Measurements from ENCODE around the gene CFAP251.
A peak's percentile ranks its signal among the peaks of the same experiment; 100 is the strongest.
"Not testable (repeated sequence)": the region's sequence is repeated elsewhere in the genome, so short reads cannot be mapped to it uniquely, and the experiment has no call there.

CFAP251 gene

GRCh38 chr12:121974026-121974985 lies 55.9 kb downstream of the CFAP251 start:
- no peak for DNase-seq (ENCODE audit: low read depth in 3 of 3)

DNA sequence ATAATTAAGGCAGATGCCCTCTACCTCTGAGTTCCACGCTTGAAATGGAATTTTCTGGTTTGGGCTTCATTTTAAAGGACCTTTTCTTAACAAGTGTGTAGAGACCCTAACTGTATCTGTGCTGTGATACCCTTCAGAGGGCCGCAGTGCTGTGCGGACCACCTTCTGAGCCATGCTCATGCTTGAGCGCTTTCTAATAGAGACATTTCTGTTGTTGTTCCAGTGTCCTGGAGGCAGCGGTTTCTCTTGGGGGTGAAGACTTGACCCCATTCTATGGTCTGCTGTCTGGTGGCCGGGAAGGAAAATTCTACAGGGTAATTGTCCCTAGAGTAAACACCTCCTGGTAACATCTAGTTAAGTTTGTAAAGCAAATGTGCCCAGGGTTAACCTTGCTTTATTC lies 56.6 kb downstream of the CFAP251 start:
- no peak for DNase-seq (ENCODE audit: low read depth in 3 of 3)

GRCh38 chr12:121976950-121977349 lies 58.6 kb downstream of the CFAP251 start:
- DNase-seq (ENCODE audit: low read depth in 3 of 3): no peak

DNA sequence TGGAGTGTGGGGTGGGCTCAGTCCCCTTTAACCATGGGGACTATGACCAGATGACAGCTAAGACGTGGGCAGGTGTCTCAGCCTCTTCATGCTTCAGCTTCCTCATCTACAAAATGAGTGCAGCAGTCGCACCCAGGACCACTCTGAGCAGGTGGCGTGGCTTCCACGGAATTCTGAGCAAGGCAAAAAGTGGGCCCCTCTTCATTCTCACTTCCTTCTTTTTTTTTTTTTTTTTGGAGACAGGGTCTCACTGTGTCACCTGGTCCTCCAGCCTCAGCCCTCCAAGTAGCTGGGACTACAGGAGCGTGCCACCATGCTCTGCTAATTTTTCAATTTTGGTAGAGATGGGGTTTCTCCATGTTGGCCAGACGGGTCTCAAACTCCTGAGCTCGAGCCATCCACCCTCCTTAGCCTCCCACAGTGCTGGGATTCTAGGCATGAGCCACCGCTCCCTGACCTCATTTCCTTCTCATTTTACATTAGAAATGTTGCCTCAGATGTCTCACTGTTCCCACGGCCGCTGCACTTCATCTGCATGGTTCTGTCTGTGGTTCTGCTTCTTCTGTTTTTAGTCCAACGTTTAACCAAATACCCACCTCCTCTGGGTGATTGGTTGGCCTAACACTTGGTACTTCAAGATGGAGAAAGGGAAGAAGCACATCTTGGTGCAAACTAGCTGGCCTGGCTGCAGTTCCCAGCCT lies 61.9 kb downstream of the CFAP251 start:
- DNase-seq (ENCODE audit: low read depth in 3 of 3): no peak

GRCh38 chr12:121980892-121981272 lies 62.5 kb downstream of the CFAP251 start:
- no peak for DNase-seq (ENCODE audit: low read depth in 3 of 3)

DNA sequence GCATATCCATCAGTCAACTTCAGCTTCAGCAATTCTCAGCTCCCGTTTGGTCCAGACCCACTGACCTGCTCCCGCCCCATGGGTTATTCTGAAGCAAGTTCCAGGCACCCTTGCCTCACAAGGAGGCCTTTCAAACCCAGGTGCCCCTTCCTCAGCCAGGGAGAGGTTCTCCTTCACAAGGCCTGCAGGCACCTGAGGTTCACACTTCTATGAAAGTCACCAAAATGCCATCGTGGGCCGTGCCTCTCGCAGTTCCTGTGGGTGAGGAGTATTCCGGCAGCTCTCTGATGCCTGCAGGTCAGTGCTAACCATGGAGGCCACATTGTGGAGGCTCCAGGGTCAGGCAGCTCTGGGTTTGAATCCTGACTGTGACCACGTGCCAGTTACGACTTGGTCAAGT lies 63.1 kb downstream of the CFAP251 start:
- DNase-seq (ENCODE audit: low read depth in 3 of 3): no peak

GRCh38 chr12:121982950-121983349 lies 64.6 kb downstream of the CFAP251 start:
- no peak for DNase-seq (ENCODE audit: low read depth in 3 of 3)

DNA sequence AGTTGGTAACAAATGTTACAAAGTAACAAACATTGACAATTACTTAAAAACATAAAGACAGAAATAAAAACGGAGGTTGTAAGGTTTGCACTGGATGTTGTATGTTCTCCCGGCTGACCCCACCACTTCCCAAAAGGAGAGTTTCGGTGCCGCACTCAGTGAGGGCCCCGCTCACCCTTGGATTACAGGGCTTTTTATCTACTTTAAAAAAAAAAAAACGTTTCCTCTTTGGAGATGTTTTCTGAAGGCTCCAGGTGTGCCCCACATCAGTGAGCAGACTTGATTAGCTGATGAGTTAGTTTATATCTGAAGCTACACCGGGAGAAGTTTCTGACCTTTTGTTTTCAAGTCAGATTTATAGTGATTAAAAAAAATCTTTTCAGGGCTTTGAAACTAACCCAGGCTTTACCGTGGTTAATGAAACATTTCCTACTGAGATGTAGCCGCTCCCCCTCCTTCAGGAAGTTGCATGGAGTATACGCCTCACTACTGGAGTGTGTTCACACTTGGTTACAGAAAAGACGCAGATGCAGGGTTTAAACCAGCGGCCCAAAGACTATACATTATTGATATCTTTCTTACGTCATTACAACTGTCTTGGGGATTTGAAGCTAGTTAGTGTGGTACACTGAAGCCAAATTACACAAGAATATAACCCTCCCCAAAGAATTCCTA lies 65.3 kb downstream of the CFAP251 start:
- no peak for DNase-seq (ENCODE audit: low read depth in 3 of 3)

- DNase-seq (ENCODE audit: low read depth in 3 of 3): no peak
Observed at GRCh38 chr12:121986489-121987245, 68.3 kb downstream of the CFAP251 start.

DNA sequence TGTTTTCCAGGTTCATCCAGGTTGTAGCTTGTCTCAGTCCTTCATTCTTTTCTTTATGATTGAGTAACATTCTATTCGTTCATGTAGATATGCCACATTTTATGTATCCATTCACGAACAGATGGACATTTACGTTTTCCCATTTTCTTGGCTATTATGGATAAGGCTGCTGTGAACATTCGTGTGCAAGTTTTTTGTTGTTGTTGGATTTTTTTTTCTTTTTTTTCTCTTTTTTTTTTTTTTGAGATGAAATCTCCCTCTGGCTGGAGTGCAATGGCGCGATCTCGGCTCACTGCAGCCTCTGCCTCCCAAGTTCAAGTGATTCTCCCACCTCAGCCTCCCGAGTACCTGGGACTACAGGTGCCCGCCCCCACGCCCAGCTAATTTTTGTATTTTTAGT lies 70.1 kb downstream of the CFAP251 start:
- not testable (repeated sequence) for DNase-seq (ENCODE audit: low read depth in 3 of 3)

DNA sequence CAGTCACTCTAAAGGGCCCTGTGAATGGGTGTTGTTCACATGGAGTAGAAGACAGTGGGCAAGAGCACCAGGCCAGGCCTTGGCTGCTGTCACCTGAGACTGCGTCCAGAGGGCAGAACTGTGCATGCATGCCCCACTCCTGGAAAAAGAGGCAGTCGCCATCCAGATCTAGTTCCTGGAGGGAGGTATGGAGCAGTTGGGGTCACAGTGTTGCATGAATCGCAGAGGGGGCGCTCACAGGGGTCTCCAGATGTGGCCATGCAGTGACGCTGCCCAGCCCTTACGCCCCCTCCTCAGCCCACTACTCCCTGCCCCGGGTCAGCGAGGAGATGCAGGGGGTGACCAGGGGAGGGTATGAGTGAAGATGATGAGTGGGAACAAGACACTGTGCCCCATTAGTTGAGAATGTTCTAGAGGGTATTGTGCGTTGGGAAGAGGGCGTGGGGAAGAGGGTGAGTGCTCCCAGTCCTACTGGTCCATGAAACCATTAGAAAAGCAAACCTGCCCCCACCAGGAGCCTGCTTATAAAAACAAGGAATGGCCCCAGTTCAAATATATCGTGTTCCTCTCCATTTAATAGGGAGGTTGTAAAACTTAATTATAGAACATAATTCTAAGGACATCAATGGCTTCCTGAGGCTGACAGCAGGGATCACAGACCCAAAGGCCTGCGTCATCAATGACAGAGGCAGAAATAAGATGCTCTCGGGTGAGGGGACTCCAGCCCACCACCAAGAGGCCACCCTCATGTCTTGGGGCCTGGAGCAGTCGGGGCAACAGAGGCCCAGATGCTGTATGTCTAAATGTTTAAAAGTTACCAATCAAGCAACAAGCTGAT lies 71.1 kb downstream of the CFAP251 start:
- no peak for DNase-seq (ENCODE audit: low read depth in 3 of 3)

DNA sequence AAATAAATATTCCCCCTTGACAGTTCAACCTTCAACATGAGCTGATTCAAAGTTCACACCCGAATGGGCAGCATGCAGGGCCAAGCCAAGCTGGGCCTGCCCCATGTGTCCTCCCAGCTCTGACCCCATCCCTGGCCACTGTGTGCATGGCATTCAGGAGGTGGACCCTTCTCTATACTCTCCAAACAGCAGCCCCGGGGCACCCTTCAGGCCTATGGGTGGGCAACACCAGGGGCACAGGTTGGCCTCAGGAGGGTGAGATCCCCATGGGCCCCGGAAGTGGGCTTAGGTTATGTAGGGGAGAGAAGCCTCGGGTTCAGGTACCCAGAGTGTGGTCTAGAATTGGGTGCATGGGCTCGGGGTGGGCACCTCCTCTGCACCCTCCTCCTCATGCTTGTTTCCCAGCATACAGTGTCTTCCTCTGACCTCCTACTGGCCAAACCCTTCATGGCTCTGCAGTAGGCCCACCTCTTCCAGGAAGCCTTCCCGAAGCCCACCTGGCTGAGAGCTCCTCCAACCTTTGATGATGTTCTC lies 71.8 kb downstream of the CFAP251 start:
- DNase-seq (ENCODE audit: low read depth in 3 of 3): no peak

- peak in 1 of 3 experiments; percentile 24 for DNase-seq (ENCODE audit: low read depth in 3 of 3)
Observed at GRCh38 chr12:121990692-121991603, 72.6 kb downstream of the CFAP251 start.

DNA sequence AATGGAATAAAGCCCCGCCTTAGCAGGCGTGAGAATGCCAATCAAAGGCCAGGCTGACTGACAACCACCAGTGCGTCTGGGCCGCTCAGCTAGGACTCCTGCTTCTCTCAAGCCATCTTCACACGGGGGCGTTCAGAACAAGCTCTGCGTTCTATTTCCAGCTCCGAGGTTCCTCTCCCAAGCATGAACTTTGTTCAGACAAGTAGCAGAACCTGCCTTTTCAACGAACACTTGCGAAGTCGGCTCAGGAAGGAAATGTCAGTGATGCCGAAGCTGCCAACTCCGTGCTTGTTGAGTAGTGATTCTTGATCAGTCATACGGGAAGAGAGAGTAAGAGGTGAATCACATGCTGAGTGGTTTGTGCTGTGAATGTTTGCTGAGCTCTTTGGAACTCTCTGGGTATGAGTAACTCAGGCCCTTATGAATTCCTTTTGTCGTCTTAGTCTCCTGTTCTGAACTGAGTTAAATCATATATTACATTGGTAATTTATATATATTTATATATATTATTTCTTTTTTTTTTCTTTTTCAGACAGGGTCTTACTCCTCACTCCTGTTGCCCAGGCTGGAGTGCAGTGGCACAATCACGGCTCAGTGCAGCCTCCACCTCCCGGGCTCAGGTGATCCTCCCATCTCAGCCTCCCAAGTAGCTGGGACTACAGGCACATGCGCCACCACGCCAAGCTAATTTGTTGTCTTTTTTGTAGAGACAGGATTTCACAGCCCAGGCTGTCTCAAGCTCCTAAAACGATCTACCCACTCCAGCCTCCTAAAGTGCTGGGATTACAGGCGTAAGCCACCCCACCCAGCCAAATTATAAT lies 73.9 kb downstream of the CFAP251 start:
- DNase-seq (ENCODE audit: low read depth in 3 of 3): peak; percentile 44 to 66 (median 45)

- no peak for DNase-seq (ENCODE audit: low read depth in 3 of 3)
Observed at GRCh38 chr12:121996050-121996944, 77.9 kb downstream of the CFAP251 start.

DNA sequence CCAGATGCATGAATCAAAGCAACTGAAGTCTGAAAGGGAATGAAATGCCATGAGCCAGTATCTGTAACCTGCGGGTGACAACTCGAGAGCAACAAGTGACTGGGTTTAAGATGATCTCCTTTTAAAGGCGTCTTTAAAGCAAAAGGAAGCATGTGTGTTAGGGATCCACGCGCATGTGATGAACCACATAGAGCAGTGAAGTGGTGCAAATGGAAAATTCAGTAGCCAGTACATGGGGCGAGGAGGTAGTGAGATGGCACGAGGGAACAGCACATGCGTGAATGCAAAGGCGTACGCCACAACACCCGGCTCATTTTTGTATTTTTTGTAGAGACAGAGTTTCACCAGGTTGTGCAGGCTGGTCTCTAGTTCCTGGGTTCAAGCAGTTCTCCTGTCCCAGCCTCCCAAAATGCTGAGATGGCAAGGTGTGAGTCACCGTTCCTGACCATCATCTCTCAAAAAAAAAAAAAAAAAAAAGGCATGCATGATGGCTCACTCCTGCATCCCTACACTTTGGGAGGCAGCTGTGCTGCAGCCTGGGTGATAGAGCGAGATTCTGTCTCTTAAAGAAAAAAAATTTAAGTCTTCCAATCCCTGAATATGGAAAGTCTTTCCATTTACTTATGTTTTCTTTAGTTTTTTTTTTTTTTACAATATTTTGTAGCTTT lies 78.7 kb downstream of the CFAP251 start:
- no peak for DNase-seq (ENCODE audit: low read depth in 3 of 3)
